Prostate gland (tissue), 2 donors: ENCODE data around the gene CAMK1. TPM values are rescaled to one million over a fixed set of nuclear protein-coding genes. Genes with fewer than 3 reads are reported as not detected.
"Not testable (repeated sequence)": the region's sequence is repeated elsewhere in the genome, so short reads cannot be mapped to it uniquely, and the experiment has no call there.

ENCODE experiments used
- DNase-seq: peaks from one replicate; pipeline ENCODE4 v3.0.0-alpha.2; 2019; ENCODE audit warnings: low spot score
- H3K27ac ChIP-seq, 2 donors: fragments of 200-600 bp; sonication (generic); 2 replicates each; pipeline ENCODE4 v1.5.1; 2017 to 2019
- H3K27me3 ChIP-seq: fragments of 200-600 bp; sonication (generic); replicated peaks from 2 replicates; pipeline ENCODE4 v1.5.1; 2019; ENCODE audit not compliant: insufficient read depth
- H3K36me3 ChIP-seq, 2 donors: fragments of 200-600 bp; sonication (generic); 1 replicate in 1 of 2; 2 replicates in 1 of 2; pipeline versions ENCODE4 v1.5.1 to v1.8.1; 2017 to 2019
- H3K4me1 ChIP-seq: fragments of 200-600 bp; sonication (generic); replicated peaks from 2 replicates; pipeline ENCODE4 v1.5.1; 2019
- H3K4me3 ChIP-seq, 2 donors: fragments of 200-600 bp; sonication (generic); 2 replicates each; pipeline ENCODE4 v1.5.1; 2017 to 2019
- H3K9me3 ChIP-seq: fragments of 200-600 bp; sonication (generic); 2 replicates; pipeline ENCODE4 v1.5.1; 2017
- POLR2A ChIP-seq: fragments of 450-650 bp; IDR thresholded peaks from one replicate; pipeline ENCODE4 v1.6.1; 2016; ENCODE audit warnings: antibody characterized with exemption, mild to moderate bottlenecking
- POLR2AphosphoS5 ChIP-seq: sonication (generic); formaldehyde crosslinking; IDR thresholded peaks from one replicate; pipeline ENCODE4 v1.6.1; 2017; ENCODE audit warnings: antibody characterized with exemption
- WGBS: methylation state at CpG from one replicate; pipeline ENCODE4 v1.1.5; 2018; 5-methylcytosine and 5-hydroxymethylcytosine counted together
- intact Hi-C: fragments of 100-400 bp; cut with DNase I; formaldehyde crosslinking; loops from one replicate; pipeline ENCODE4 v1.14.2; 2022
- total RNA-seq, 2 donors: library from RNA; depleted of rRNA; stranded (reverse); fragments of >200 nt; gene quantifications; one replicate each; pipeline ENCODE4 v1.1.0, GENCODE V29; 2016
- TF ChIP-seq, protein P1 (sequence below), 4 experiments: fragments of 200-600 bp in 2 of 4; fragments of 450-650 bp in 2 of 4; sonication (generic) in 2 of 4; IDR thresholded peaks; 1 replicate in 3 of 4; 2 replicates in 1 of 4; pipeline ENCODE4 v1.5.1; 2016 to 2019; ENCODE audit warnings: antibody characterized with exemption in 4 of 4, mild to moderate bottlenecking in 2 of 4, moderate library complexity in 2 of 4

CAMK1 gene
- total RNA-seq, 2 donors from 2014 or later = 74.4 to 167 TPM

DNA sequence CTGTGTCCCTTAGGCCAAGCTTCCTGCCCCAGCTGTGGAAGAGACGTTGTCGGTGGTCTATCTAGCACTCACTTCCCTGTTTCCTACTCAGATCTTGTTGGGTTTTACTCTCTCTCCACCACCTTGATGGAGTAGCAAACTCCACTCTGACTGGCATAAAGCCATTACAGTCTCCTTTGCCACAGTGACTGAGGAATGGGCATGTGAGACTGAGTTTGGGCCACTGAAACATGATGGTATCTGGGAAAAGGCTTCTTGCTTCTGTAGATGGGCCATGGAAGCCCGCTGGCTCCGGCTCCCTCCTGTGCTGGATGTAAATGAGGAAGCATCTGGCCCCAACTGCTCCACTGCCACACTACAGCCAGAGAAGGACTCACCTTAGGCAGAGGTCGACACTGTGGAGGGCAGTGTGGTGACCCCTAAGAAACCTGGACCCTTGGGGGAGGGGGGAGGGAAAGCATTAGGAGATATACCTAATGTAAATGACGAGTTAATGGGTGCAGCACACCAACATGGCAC is 9.4 kb upstream of the CAMK1 start:
- intact Hi-C loops = no loop called here
- no peak for DNase-seq

DNA sequence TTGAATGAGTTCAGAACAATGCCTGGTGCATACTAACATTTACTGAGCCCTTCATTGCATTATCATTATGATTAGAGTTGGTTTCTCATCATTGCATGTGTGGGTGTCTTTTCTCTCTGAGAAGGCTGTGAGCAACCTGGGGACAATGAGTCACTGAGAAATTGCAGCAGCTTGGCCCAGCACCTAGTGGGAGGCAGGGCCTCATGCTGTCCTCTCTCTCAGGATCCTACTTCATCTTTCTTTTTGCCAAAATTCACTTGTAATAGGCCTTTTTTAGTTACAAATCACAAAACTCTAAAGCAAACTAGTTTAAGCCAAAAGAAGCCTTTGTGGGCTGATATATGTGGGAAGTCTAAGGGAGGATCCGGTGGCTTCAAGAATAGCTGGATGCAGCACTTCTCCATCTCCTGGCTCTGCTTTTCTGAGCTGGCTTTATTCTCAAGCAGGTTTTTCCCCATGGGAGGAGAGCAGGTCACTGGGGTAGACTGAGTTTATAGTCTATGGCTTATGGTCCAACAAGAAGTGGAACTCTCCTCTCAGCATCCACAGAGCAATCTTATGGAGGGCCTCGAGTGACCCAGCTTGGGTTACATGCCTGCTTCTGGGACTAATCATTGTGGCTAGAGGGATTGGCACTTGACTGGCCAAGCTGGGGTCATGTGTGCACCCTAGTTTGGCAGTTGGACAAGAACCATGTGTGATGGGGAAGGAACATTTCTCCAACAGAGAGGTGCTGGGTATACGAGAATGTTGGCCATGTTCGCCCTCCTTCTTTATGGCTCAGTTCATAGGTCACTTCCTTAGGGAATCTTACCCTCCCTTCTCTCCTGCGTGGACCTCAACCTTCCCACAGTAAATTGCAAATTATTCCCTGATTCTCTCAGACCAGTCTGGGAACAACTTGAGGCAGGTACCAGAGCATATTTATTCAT is 8.7 kb upstream of the CAMK1 start:
- Histone ChIP-seq H3K9me3 (no peaks in the 10 kb centered on the region), H3K4me3 (no peak overlapping the region), H3K27ac (no peak overlapping the region), H3K27me3 (no peaks in the 10 kb centered on the region), H3K36me3 (no peaks in the 10 kb centered on the region), H3K4me1 (no peaks in the 10 kb centered on the region)
- TF ChIP-seq, protein P1, sequence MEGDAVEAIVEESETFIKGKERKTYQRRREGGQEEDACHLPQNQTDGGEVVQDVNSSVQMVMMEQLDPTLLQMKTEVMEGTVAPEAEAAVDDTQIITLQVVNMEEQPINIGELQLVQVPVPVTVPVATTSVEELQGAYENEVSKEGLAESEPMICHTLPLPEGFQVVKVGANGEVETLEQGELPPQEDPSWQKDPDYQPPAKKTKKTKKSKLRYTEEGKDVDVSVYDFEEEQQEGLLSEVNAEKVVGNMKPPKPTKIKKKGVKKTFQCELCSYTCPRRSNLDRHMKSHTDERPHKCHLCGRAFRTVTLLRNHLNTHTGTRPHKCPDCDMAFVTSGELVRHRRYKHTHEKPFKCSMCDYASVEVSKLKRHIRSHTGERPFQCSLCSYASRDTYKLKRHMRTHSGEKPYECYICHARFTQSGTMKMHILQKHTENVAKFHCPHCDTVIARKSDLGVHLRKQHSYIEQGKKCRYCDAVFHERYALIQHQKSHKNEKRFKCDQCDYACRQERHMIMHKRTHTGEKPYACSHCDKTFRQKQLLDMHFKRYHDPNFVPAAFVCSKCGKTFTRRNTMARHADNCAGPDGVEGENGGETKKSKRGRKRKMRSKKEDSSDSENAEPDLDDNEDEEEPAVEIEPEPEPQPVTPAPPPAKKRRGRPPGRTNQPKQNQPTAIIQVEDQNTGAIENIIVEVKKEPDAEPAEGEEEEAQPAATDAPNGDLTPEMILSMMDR (IDR thresholded peaks at IDR 0.05) = no peak
- TF ChIP-seq POLR2A (no peak), POLR2AphosphoS5 (no peak)
- WGBS = 65% methylated on average over 5 of the region's 5 CpGs
- DNase-seq = no peak
- intact Hi-C loops = no loop called here

More for the DNA sequence above, 9.4 kb upstream of the CAMK1 start:
- no peaks in the 10 kb centered on the region for H3K27me3 ChIP-seq
- 83% methylated on average over 6 of the region's 6 CpGs for WGBS
- peaks cover 4% of the 10 kb centered on the region in 2 donors for H3K36me3 ChIP-seq
- H3K4me1 ChIP-seq = no peaks in the 10 kb centered on the region
- TF ChIP-seq POLR2AphosphoS5 = no peak
- no peak for TF ChIP-seq POLR2A
- TF ChIP-seq, protein P1 (IDR thresholded peaks at IDR 0.05) = no peak
- H3K4me3 ChIP-seq = no peak overlapping the region
- H3K27ac ChIP-seq = no peak overlapping the region
- no peaks in the 10 kb centered on the region for H3K9me3 ChIP-seq

DNA sequence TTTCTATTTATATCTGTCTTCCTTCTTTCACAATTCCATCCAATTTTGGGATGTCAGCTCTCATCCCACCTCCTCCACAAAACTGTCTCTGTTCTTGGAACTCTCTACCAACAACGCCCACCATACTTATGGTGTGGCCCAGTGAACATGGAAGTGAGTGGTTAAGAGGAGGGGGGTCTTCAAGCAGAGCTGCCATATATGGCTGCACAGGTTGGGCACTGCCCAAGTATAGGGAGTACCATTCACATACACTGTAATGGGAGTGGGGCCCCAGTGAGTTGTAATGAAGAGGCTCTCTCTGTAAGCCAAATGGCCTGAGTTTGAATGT is 7.9 kb upstream of the CAMK1 start:
- no peaks in the 10 kb centered on the region for H3K36me3 ChIP-seq
- no peaks in the 10 kb centered on the region for H3K27me3 ChIP-seq
- no peak for DNase-seq
- H3K27ac ChIP-seq = no peak overlapping the region
- H3K9me3 ChIP-seq = no peaks in the 10 kb centered on the region
- TF ChIP-seq, protein P1 (IDR thresholded peaks at IDR 0.05) = no peak
- TF ChIP-seq POLR2AphosphoS5 (no peak), POLR2A (no peak)
- intact Hi-C loops = no loop called here
- 96% methylated on average over 1 of the region's 1 CpG for WGBS
- H3K4me1 ChIP-seq = no peaks in the 10 kb centered on the region
- H3K4me3 ChIP-seq = no peak overlapping the region

DNA sequence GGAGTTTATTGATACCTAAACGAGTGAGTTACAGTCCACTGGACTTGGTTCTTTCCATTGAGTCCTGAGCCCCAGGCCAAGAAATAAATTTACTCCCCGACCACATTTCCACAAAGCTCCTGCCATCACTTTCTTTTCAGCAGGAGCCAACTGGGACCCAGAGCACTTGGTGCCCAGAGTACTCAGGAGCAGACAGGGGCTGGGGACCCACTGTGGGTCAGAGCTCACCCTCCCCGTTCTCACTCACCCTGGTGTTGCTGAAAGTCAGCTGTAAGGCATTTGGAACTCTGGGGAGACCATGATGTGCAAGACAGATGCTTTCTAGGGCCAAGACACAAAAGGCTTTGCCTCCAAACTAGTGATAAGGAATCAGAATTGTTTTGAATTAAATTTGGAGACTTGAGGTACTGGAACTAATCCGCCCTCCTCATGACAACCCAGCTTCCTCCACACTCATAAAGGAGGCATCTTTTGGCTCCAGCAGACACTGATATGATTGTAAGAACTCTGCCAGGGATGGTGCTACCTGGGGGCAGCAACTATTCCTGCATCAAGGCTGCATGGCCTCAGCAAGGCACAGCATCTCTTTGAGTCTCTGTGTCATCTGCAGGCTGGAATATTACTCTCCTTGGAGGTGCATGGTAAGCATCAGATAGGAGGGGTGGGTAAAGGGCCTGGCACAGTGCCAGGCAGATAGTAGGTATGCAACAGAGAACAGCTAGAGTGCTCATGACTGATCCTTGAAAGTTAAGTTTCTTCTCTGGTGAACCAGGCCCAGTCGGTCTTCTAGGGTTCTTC is 7.3 kb upstream of the CAMK1 start:
- DNase-seq = no peak
- no peak overlapping the region for H3K27ac ChIP-seq
- no peaks in the 10 kb centered on the region for H3K36me3 ChIP-seq
- intact Hi-C loops = no loop called here
- H3K9me3 ChIP-seq = no peaks in the 10 kb centered on the region
- no peaks in the 10 kb centered on the region for H3K4me1 ChIP-seq
- no peaks in the 10 kb centered on the region for H3K27me3 ChIP-seq
- 79% methylated on average over 5 of the region's 5 CpGs for WGBS
- no peak overlapping the region for H3K4me3 ChIP-seq
- no peak for TF ChIP-seq POLR2AphosphoS5
- TF ChIP-seq, protein P1 (IDR thresholded peaks at IDR 0.05) = no peak
- TF ChIP-seq POLR2A = no peak

DNA sequence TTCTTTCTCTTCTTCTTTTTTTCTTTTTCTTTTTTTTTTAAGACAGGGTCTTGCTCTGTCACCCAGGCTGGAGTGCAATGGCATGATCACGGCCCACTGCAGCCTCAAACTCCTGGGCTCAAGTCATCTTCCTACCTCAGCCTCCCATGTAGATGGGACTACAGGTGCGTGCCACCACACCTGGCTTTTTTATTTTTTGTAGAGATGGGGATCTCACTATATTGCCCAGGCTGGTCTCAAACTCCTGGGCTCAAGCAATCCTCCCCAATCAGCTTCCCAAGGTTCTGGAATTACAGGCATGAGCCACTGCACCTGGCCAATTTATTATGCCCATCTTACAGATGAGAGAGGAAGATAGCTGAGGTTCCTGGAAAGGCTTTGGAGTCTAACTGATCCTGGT is 1.3 kb upstream of the CAMK1 start:
- H3K4me1 ChIP-seq, H3K27me3 ChIP-seq, DNase-seq, H3K36me3 ChIP-seq, intact Hi-C loops, H3K4me3 ChIP-seq, H3K9me3 ChIP-seq: not testable (repeated sequence)
- 94% methylated on average over 2 of the region's 2 CpGs for WGBS
- peak overlapping the region; percentile 91 to 96 for H3K27ac ChIP-seq
